Measurements from ENCODE around the gene BCKDK.

Gene BCKDK

GRCh38 chr16:31080035-31080629 lies 28.1 kb upstream of the BCKDK start:
- no peak overlapping the region for H3K4me3 ChIP-seq (ENCODE audit: low read length in 2 of 2)
- H3K9me3 ChIP-seq (ENCODE audit: control insufficient read depth in 2 of 2, low read length in 2 of 2), result no peaks in the 10 kb centered on the region
- H3K9ac ChIP-seq (ENCODE audit: low read depth in 1 of 2, low read length in 2 of 2), result no peak overlapping the region
- no peaks in the 10 kb centered on the region for H3K27me3 ChIP-seq (ENCODE audit: control insufficient read depth in 2 of 2, insufficient read depth in 2 of 2, low read length in 2 of 2)
- H3K36me3 ChIP-seq (ENCODE audit: control insufficient read depth in 2 of 2, insufficient read depth in 2 of 2, low read length in 2 of 2), result peaks cover 49 to 58% of the 10 kb centered on the region in 2 donors
- H3K27ac ChIP-seq (ENCODE audit: low read depth in 2 of 2, low read length in 2 of 2), result no peak overlapping the region
- H3K4me1 ChIP-seq (ENCODE audit: control insufficient read depth in 2 of 2, insufficient read depth in 2 of 2, low read length in 2 of 2), result peaks cover under 1 to 3% of the 10 kb centered on the region in 2 donors

- H3K9me3 ChIP-seq (ENCODE audit: control insufficient read depth in 2 of 2, low read length in 2 of 2), result no peaks in the 10 kb centered on the region
- no peaks in the 10 kb centered on the region for H3K27me3 ChIP-seq (ENCODE audit: control insufficient read depth in 2 of 2, insufficient read depth in 2 of 2, low read length in 2 of 2)
- H3K4me3 ChIP-seq (ENCODE audit: low read length in 2 of 2), result no peak overlapping the region
- H3K36me3 ChIP-seq (ENCODE audit: control insufficient read depth in 2 of 2, insufficient read depth in 2 of 2, low read length in 2 of 2), result peaks cover 49 to 60% of the 10 kb centered on the region in 2 donors
- H3K27ac ChIP-seq (ENCODE audit: low read depth in 2 of 2, low read length in 2 of 2), result no peak overlapping the region
- no peak overlapping the region for H3K9ac ChIP-seq (ENCODE audit: low read depth in 1 of 2, low read length in 2 of 2)
- no peaks in the 10 kb centered on the region for H3K4me1 ChIP-seq (ENCODE audit: control insufficient read depth in 2 of 2, insufficient read depth in 2 of 2, low read length in 2 of 2)
Observed at GRCh38 chr16:31080756-31081419, 27.3 kb upstream of the BCKDK start.

GRCh38 chr16:31081428-31082351 lies 26.5 kb upstream of the BCKDK start:
- Histone ChIP-seq H3K9me3 (ENCODE audit: control insufficient read depth in 2 of 2, low read length in 2 of 2) (no peaks in the 10 kb centered on the region), H3K36me3 (ENCODE audit: control insufficient read depth in 2 of 2, insufficient read depth in 2 of 2, low read length in 2 of 2) (peaks cover 43 to 54% of the 10 kb centered on the region in 2 donors), H3K4me1 (ENCODE audit: control insufficient read depth in 2 of 2, insufficient read depth in 2 of 2, low read length in 2 of 2) (no peaks in the 10 kb centered on the region), H3K9ac (ENCODE audit: low read depth in 1 of 2, low read length in 2 of 2) (no peak overlapping the region), H3K27me3 (ENCODE audit: control insufficient read depth in 2 of 2, insufficient read depth in 2 of 2, low read length in 2 of 2) (no peaks in the 10 kb centered on the region), H3K27ac (ENCODE audit: low read depth in 2 of 2, low read length in 2 of 2) (no peak overlapping the region), H3K4me3 (ENCODE audit: low read length in 2 of 2) (no peak overlapping the region)

GRCh38 chr16:31082368-31083045 lies 25.7 kb upstream of the BCKDK start:
- Histone ChIP-seq H3K36me3 (ENCODE audit: control insufficient read depth in 2 of 2, insufficient read depth in 2 of 2, low read length in 2 of 2) (peaks cover 37 to 45% of the 10 kb centered on the region in 2 donors), H3K9ac (ENCODE audit: low read depth in 1 of 2, low read length in 2 of 2) (no peak overlapping the region)

GRCh38 chr16:31083081-31083480 lies 25.1 kb upstream of the BCKDK start:
- Histone ChIP-seq H3K27ac (ENCODE audit: low read depth in 2 of 2, low read length in 2 of 2) (no peak overlapping the region), H3K36me3 (ENCODE audit: control insufficient read depth in 2 of 2, insufficient read depth in 2 of 2, low read length in 2 of 2) (peaks cover 33 to 40% of the 10 kb centered on the region in 2 donors), H3K9me3 (ENCODE audit: control insufficient read depth in 2 of 2, low read length in 2 of 2) (no peaks in the 10 kb centered on the region)

More at GRCh38 chr16:31082368-31083045, 25.7 kb upstream of the BCKDK start:
- no peak overlapping the region for H3K27ac ChIP-seq (ENCODE audit: low read depth in 2 of 2, low read length in 2 of 2)
- H3K4me1 ChIP-seq (ENCODE audit: control insufficient read depth in 2 of 2, insufficient read depth in 2 of 2, low read length in 2 of 2), result no peaks in the 10 kb centered on the region
- H3K27me3 ChIP-seq (ENCODE audit: control insufficient read depth in 2 of 2, insufficient read depth in 2 of 2, low read length in 2 of 2), result no peaks in the 10 kb centered on the region
- H3K9me3 ChIP-seq (ENCODE audit: control insufficient read depth in 2 of 2, low read length in 2 of 2), result no peaks in the 10 kb centered on the region
- H3K4me3 ChIP-seq (ENCODE audit: low read length in 2 of 2), result no peak overlapping the region

GRCh38 chr16:31083556-31083955 lies 24.6 kb upstream of the BCKDK start:
- Histone ChIP-seq H3K4me1 (ENCODE audit: control insufficient read depth in 2 of 2, insufficient read depth in 2 of 2, low read length in 2 of 2) (no peaks in the 10 kb centered on the region), H3K27ac (ENCODE audit: low read depth in 2 of 2, low read length in 2 of 2) (no peak overlapping the region), H3K9me3 (ENCODE audit: control insufficient read depth in 2 of 2, low read length in 2 of 2) (no peaks in the 10 kb centered on the region), H3K36me3 (ENCODE audit: control insufficient read depth in 2 of 2, insufficient read depth in 2 of 2, low read length in 2 of 2) (peaks cover 29 to 35% of the 10 kb centered on the region in 2 donors), H3K9ac (ENCODE audit: low read depth in 1 of 2, low read length in 2 of 2) (no peak overlapping the region), H3K27me3 (ENCODE audit: control insufficient read depth in 2 of 2, insufficient read depth in 2 of 2, low read length in 2 of 2) (no peaks in the 10 kb centered on the region), H3K4me3 (ENCODE audit: low read length in 2 of 2) (no peak overlapping the region)

More at GRCh38 chr16:31083081-31083480, 25.1 kb upstream of the BCKDK start:
- Histone ChIP-seq H3K4me3 (ENCODE audit: low read length in 2 of 2) (no peak overlapping the region), H3K4me1 (ENCODE audit: control insufficient read depth in 2 of 2, insufficient read depth in 2 of 2, low read length in 2 of 2) (no peaks in the 10 kb centered on the region), H3K27me3 (ENCODE audit: control insufficient read depth in 2 of 2, insufficient read depth in 2 of 2, low read length in 2 of 2) (no peaks in the 10 kb centered on the region), H3K9ac (ENCODE audit: low read depth in 1 of 2, low read length in 2 of 2) (no peak overlapping the region)

GRCh38 chr16:31083981-31084380 lies 24.2 kb upstream of the BCKDK start:
- Histone ChIP-seq H3K27me3 (ENCODE audit: control insufficient read depth in 2 of 2, insufficient read depth in 2 of 2, low read length in 2 of 2) (no peaks in the 10 kb centered on the region), H3K4me3 (ENCODE audit: low read length in 2 of 2) (no peak overlapping the region), H3K9ac (ENCODE audit: low read depth in 1 of 2, low read length in 2 of 2) (no peak overlapping the region), H3K27ac (ENCODE audit: low read depth in 2 of 2, low read length in 2 of 2) (no peak overlapping the region), H3K36me3 (ENCODE audit: control insufficient read depth in 2 of 2, insufficient read depth in 2 of 2, low read length in 2 of 2) (peaks cover 26 to 33% of the 10 kb centered on the region in 2 donors), H3K4me1 (ENCODE audit: control insufficient read depth in 2 of 2, insufficient read depth in 2 of 2, low read length in 2 of 2) (no peaks in the 10 kb centered on the region), H3K9me3 (ENCODE audit: control insufficient read depth in 2 of 2, low read length in 2 of 2) (no peaks in the 10 kb centered on the region)

GRCh38 chr16:31084584-31085302 lies 23.4 kb upstream of the BCKDK start:
- no peaks in the 10 kb centered on the region for H3K4me1 ChIP-seq (ENCODE audit: control insufficient read depth in 2 of 2, insufficient read depth in 2 of 2, low read length in 2 of 2)
- peaks cover 19 to 25% of the 10 kb centered on the region in 2 donors for H3K36me3 ChIP-seq (ENCODE audit: control insufficient read depth in 2 of 2, insufficient read depth in 2 of 2, low read length in 2 of 2)
- no peaks in the 10 kb centered on the region for H3K9me3 ChIP-seq (ENCODE audit: control insufficient read depth in 2 of 2, low read length in 2 of 2)
- H3K9ac ChIP-seq (ENCODE audit: low read depth in 1 of 2, low read length in 2 of 2), result no peak overlapping the region
- H3K4me3 ChIP-seq (ENCODE audit: low read length in 2 of 2), result no peak overlapping the region
- H3K27ac ChIP-seq (ENCODE audit: low read depth in 2 of 2, low read length in 2 of 2), result no peak overlapping the region
- H3K27me3 ChIP-seq (ENCODE audit: control insufficient read depth in 2 of 2, insufficient read depth in 2 of 2, low read length in 2 of 2), result no peaks in the 10 kb centered on the region

GRCh38 chr16:31085411-31085810 lies 22.8 kb upstream of the BCKDK start:
- no peak overlapping the region for H3K4me3 ChIP-seq (ENCODE audit: low read length in 2 of 2)

More at GRCh38 chr16:31085411-31085810, 22.8 kb upstream of the BCKDK start:
- H3K9ac ChIP-seq (ENCODE audit: low read depth in 1 of 2, low read length in 2 of 2), result no peak overlapping the region
- H3K36me3 ChIP-seq (ENCODE audit: control insufficient read depth in 2 of 2, insufficient read depth in 2 of 2, low read length in 2 of 2), result peaks cover 15 to 19% of the 10 kb centered on the region in 2 donors
- H3K9me3 ChIP-seq (ENCODE audit: control insufficient read depth in 2 of 2, low read length in 2 of 2), result no peaks in the 10 kb centered on the region
- no peaks in the 10 kb centered on the region for H3K27me3 ChIP-seq (ENCODE audit: control insufficient read depth in 2 of 2, insufficient read depth in 2 of 2, low read length in 2 of 2)
- H3K4me1 ChIP-seq (ENCODE audit: control insufficient read depth in 2 of 2, insufficient read depth in 2 of 2, low read length in 2 of 2), result no peaks in the 10 kb centered on the region
- H3K27ac ChIP-seq (ENCODE audit: low read depth in 2 of 2, low read length in 2 of 2), result no peak overlapping the region
